Measurements from ENCODE around the gene WDR38.

- TF ChIP-seq GATA3 (IDR thresholded peaks at IDR 0.05; ENCODE audit: low read depth, low read length) (no peak), GATA2 (IDR thresholded peaks at IDR 0.05; ENCODE audit: low read depth, low read length) (no peak)
These were observed 32.3 kb downstream of the WDR38 start for GRCh38 chr9:124885551-124885950.
